Vagina (tissue), 2 donors: ENCODE measurements around the gene GLT8D1. TPM values are rescaled to one million over a fixed set of nuclear protein-coding genes. Genes with fewer than 3 reads are reported as not detected.
"Not testable (repeated sequence)": the region's sequence is repeated elsewhere in the genome, so short reads cannot be mapped to it uniquely, and the experiment has no call there.

Experiments
- DNase-seq, 2 donors: peaks; one replicate each; pipeline ENCODE4 v3.0.0-alpha.2; 2017; ENCODE audit errors: extremely low spot score in 2 of 2
- H3K27ac ChIP-seq: fragments of 200-600 bp; sonication (generic); one replicate; pipeline ENCODE4 v1.5.1; 2019
- H3K27me3 ChIP-seq: fragments of 200-600 bp; sonication (generic); one replicate; pipeline ENCODE4 v1.5.1; 2019
- H3K36me3 ChIP-seq, 2 donors: fragments of 200-600 bp; sonication (generic); one replicate each; pipeline ENCODE4 v1.5.1; 2017 to 2019
- H3K4me1 ChIP-seq: fragments of 200-600 bp; sonication (generic); one replicate; pipeline ENCODE4 v1.5.1; 2019
- H3K4me3 ChIP-seq, 2 donors: fragments of 200-600 bp; sonication (generic); 1 replicate in 1 of 2; 2 replicates in 1 of 2; pipeline ENCODE4 v1.5.1; 2016 to 2019
- H3K9me3 ChIP-seq: fragments of 200-600 bp; sonication (generic); one replicate; pipeline ENCODE4 v1.5.1; 2019
- CTCF ChIP-seq, 3 experiments: fragments of 450-650 bp in 2 of 3; fragments of 200-600 bp in 1 of 3; sonication (generic) in 1 of 3; IDR thresholded peaks; one replicate each; pipeline ENCODE4 v1.5.1; 2017 to 2019; ENCODE audit warnings: antibody characterized with exemption in 3 of 3, mild to moderate bottlenecking in 2 of 3, moderate library complexity in 2 of 3
- POLR2A ChIP-seq, 2 donors: fragments of 450-650 bp; IDR thresholded peaks; one replicate each; pipeline ENCODE4 v1.6.1; 2017; ENCODE audit warnings: antibody characterized with exemption in 2 of 2, mild to moderate bottlenecking in 2 of 2, moderate library complexity in 2 of 2
- POLR2AphosphoS5 ChIP-seq, 2 donors: sonication (generic); formaldehyde crosslinking; IDR thresholded peaks; one replicate each; pipeline ENCODE4 v1.9.0; 2017; ENCODE audit warnings: antibody characterized with exemption in 2 of 2, mild to moderate bottlenecking in 2 of 2, low read depth in 1 of 2; ENCODE audit not compliant: insufficient read depth in 1 of 2
- intact Hi-C: fragments of 100-400 bp; cut with DNase I; formaldehyde crosslinking; loops from one replicate; pipeline ENCODE4 v1.15.1; 2023
- total RNA-seq: library from RNA; depleted of rRNA; stranded (reverse); fragments of >200 nt; gene quantifications from one replicate; pipeline ENCODE4 v1.2.3, GENCODE V29; 2016

GLT8D1 gene
- total RNA-seq, 1 donor from 2014 or later, result 29.7 TPM

- no peaks in the 10 kb centered on the region for H3K4me1 ChIP-seq
- TF ChIP-seq CTCF (IDR thresholded peaks at IDR 0.05) (no peak), POLR2A (IDR thresholded peaks at IDR 0.05) (no peak), POLR2AphosphoS5 (IDR thresholded peaks at IDR 0.05; ENCODE audit: insufficient read depth in 1 of 2, low read depth in 1 of 2) (no peak)
- H3K4me3 ChIP-seq, result no peak overlapping the region
- H3K27me3 ChIP-seq, result no peaks in the 10 kb centered on the region
- H3K36me3 ChIP-seq, result peaks cover 0 to 32% of the 10 kb centered on the region in 2 donors
- intact Hi-C loops, result no loop called here
- no peak for DNase-seq
- peaks cover 5% of the 10 kb centered on the region for H3K9me3 ChIP-seq
- no peak overlapping the region for H3K27ac ChIP-seq
Observed at GRCh38 chr3:52730681-52731080, 25.1 kb upstream of the GLT8D1 start.

- intact Hi-C loops, result not testable (repeated sequence)
- peaks cover 0 to 24% of the 10 kb centered on the region in 2 donors for H3K36me3 ChIP-seq
Observed at GRCh38 chr3:52728753-52729152, 23.2 kb upstream of the GLT8D1 start.

GRCh38 chr3:52724511-52724910, 18.9 kb upstream of the GLT8D1 start:
- H3K36me3 ChIP-seq, result peaks cover 0 to 10% of the 10 kb centered on the region in 2 donors
- peaks cover 5% of the 10 kb centered on the region for H3K9me3 ChIP-seq
- no peaks in the 10 kb centered on the region for H3K27me3 ChIP-seq
- no peak for TF ChIP-seq POLR2AphosphoS5 (IDR thresholded peaks at IDR 0.05; ENCODE audit: insufficient read depth in 1 of 2, low read depth in 1 of 2)
- no peak for TF ChIP-seq CTCF (IDR thresholded peaks at IDR 0.05)
- no peak for TF ChIP-seq POLR2A (IDR thresholded peaks at IDR 0.05)
- intact Hi-C loops, result no loop called here
- no peak overlapping the region for H3K27ac ChIP-seq
- no peak overlapping the region for H3K4me3 ChIP-seq
- no peaks in the 10 kb centered on the region for H3K4me1 ChIP-seq
- no peak for DNase-seq

More at GRCh38 chr3:52728753-52729152, 23.2 kb upstream of the GLT8D1 start:
- not testable (repeated sequence) for H3K9me3 ChIP-seq, H3K27me3 ChIP-seq, H3K27ac ChIP-seq, H3K4me1 ChIP-seq, H3K4me3 ChIP-seq, DNase-seq

- intact Hi-C loops, result no loop called here
- no peak overlapping the region for H3K4me3 ChIP-seq
- no peak for DNase-seq
- no peak overlapping the region for H3K27ac ChIP-seq
- no peaks in the 10 kb centered on the region for H3K27me3 ChIP-seq
- TF ChIP-seq POLR2AphosphoS5 (IDR thresholded peaks at IDR 0.05; ENCODE audit: insufficient read depth in 1 of 2, low read depth in 1 of 2) (no peak), CTCF (IDR thresholded peaks at IDR 0.05) (no peak), POLR2A (IDR thresholded peaks at IDR 0.05) (no peak)
- H3K9me3 ChIP-seq, result peaks cover 3% of the 10 kb centered on the region
- H3K36me3 ChIP-seq, result peaks cover 0 to 16% of the 10 kb centered on the region in 2 donors
- no peaks in the 10 kb centered on the region for H3K4me1 ChIP-seq
Observed at GRCh38 chr3:52723935-52724334, 18.3 kb upstream of the GLT8D1 start.

- Histone ChIP-seq H3K27ac (no peak overlapping the region), H3K9me3 (no peaks in the 10 kb centered on the region), H3K27me3 (no peaks in the 10 kb centered on the region), H3K4me1 (no peaks in the 10 kb centered on the region), H3K36me3 (peaks cover 0 to 19% of the 10 kb centered on the region in 2 donors), H3K4me3 (no peak overlapping the region)
- no peak for DNase-seq
- no peak for TF ChIP-seq POLR2AphosphoS5 (IDR thresholded peaks at IDR 0.05; ENCODE audit: insufficient read depth in 1 of 2, low read depth in 1 of 2)
- TF ChIP-seq CTCF (IDR thresholded peaks at IDR 0.05), result no peak
- no peak for TF ChIP-seq POLR2A (IDR thresholded peaks at IDR 0.05)
- intact Hi-C loops, result no loop called here
Observed at GRCh38 chr3:52722491-52722890, 16.9 kb upstream of the GLT8D1 start.

- Histone ChIP-seq H3K27me3 (no peaks in the 10 kb centered on the region), H3K4me1 (no peaks in the 10 kb centered on the region), H3K9me3 (no peaks in the 10 kb centered on the region), H3K4me3 (no peak overlapping the region), H3K27ac (no peak overlapping the region), H3K36me3 (peaks cover 0 to 19% of the 10 kb centered on the region in 2 donors)
- intact Hi-C loops, result no loop called here
- no peak for DNase-seq
- no peak for TF ChIP-seq POLR2AphosphoS5 (IDR thresholded peaks at IDR 0.05; ENCODE audit: insufficient read depth in 1 of 2, low read depth in 1 of 2)
- no peak for TF ChIP-seq CTCF (IDR thresholded peaks at IDR 0.05)
- TF ChIP-seq POLR2A (IDR thresholded peaks at IDR 0.05), result no peak
Observed at GRCh38 chr3:52721730-52722008, 16.1 kb upstream of the GLT8D1 start.
